Measurements from ENCODE around the gene ZNF169. TPM values are rescaled to one million over a fixed set of nuclear protein-coding genes. Genes with fewer than 3 reads are reported as not detected.
"Not testable (repeated sequence)": the region's sequence is repeated elsewhere in the genome, so short reads cannot be mapped to it uniquely, and the experiment has no call there.

The ZNF169 gene
- total and polyA plus RNA-seq, 2 experiments from 2014 or later: 0.54 to 2.2 TPM

- Histone ChIP-seq H3K36me3 (ENCODE audit: low read depth) (no peaks in the 10 kb centered on the region), H3F3A (ENCODE audit: insufficient read depth) (no peaks in the 10 kb centered on the region), H3K4me2 (ENCODE audit: unreplicated experiment) (no peak overlapping the region), H4K20me1 (ENCODE audit: insufficient read depth) (no peaks in the 10 kb centered on the region), H3K9me3 (ENCODE audit: low read depth) (no peaks in the 10 kb centered on the region), H3K4me1 (ENCODE audit: insufficient read depth) (no peaks in the 10 kb centered on the region), H3K4me3 (no peak overlapping the region), H3K27ac (no peak overlapping the region), H3K79me2 (ENCODE audit: insufficient read depth) (no peaks in the 10 kb centered on the region), H2AFZ (no peak overlapping the region), H3K27me3 (replicated peaks; ENCODE audit: insufficient read depth) (no peaks in the 10 kb centered on the region), H3K9ac (no peak overlapping the region), H3K9me2 (ENCODE audit: insufficient read depth) (no peaks in the 10 kb centered on the region)
- in situ Hi-C loops (cut with MboI): no loop called here
- no peak for DNase-seq
- TF ChIP-seq EZH2 (IDR thresholded peaks at IDR 0.05; ENCODE audit: insufficient read depth, poor library complexity, severe bottlenecking) (no peak), EZH2phosphoT487 (IDR thresholded peaks at IDR 0.05; ENCODE audit: insufficient read depth, low read depth) (no peak)
These were observed 44.2 kb downstream of the ZNF169 start for GRCh38 chr9:94303321-94303720.

DNA sequence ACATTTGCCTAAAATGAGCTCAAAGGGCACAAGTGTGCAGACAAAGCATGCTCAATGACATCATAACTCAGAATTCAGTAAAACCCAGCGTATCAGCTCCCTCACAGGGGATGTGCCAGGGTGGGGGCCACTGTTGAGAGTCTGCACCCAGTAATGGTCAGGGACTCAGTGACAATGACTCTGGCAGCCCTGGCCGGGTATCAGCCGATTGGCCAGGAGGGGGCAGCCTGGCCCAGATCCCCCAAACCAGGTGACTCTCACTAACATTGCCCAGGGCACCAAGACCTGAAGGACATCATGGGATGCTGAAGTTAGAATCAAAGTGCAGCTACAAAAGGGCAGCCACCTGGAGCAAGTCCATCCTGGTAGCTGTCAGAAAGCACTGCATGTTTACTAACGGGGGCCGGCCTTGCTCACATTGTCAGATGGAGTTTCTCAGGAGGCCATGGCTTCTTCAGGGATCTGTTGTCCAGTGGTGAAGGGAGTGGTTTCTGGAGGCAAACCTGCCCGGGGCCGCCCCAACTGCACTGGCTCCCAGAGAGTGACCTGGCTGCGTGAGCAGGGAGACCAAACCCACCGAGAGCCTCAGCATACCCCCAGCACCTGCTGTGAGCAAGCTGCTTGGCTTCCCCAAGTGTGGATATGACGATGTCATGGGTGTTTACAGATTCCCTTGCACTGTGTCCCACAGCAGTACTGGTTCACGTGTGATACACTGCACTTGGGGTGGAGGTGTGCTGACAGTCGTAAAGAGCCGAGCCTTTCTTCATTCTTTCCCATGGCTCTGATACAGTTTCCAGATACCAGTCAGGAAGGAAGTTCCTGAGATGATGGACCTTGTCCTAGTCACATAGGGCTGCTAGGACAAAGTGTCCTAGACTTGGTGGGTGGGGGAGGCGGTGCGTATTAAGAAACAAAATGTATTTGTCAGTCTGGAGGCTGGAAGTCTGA is 56.2 kb downstream of the ZNF169 start:
- H3K27ac ChIP-seq; H3K4me3 ChIP-seq; H3K4me2 ChIP-seq (ENCODE audit: unreplicated experiment); H3K9me2 ChIP-seq (ENCODE audit: insufficient read depth); H3F3A ChIP-seq (ENCODE audit: insufficient read depth); DNase-seq; H3K27me3 ChIP-seq (replicated peaks; ENCODE audit: insufficient read depth); H3K79me2 ChIP-seq (ENCODE audit: insufficient read depth); H4K20me1 ChIP-seq (ENCODE audit: insufficient read depth); H3K36me3 ChIP-seq (ENCODE audit: low read depth); H2AFZ ChIP-seq; H3K9me3 ChIP-seq (ENCODE audit: low read depth); in situ Hi-C loops (cut with MboI); H3K4me1 ChIP-seq (ENCODE audit: insufficient read depth); H3K9ac ChIP-seq: not testable (repeated sequence)
- 96 to 100% methylated on average over 1 to 4 of the region's 15 CpGs for WGBS, 2 experiments (ENCODE audit: low coverage in 1 of 2, low lambda C conversion rate in 2 of 2, missing lambda C conversion rate in 2 of 2)

GRCh38 chr9:94316236-94316635 is 57.1 kb downstream of the ZNF169 start:
- H3K27me3 ChIP-seq (replicated peaks; ENCODE audit: insufficient read depth); H3K36me3 ChIP-seq (ENCODE audit: low read depth); H3F3A ChIP-seq (ENCODE audit: insufficient read depth); H3K9ac ChIP-seq; H3K4me1 ChIP-seq (ENCODE audit: insufficient read depth); H3K9me3 ChIP-seq (ENCODE audit: low read depth); H4K20me1 ChIP-seq (ENCODE audit: insufficient read depth); H3K9me2 ChIP-seq (ENCODE audit: insufficient read depth); H3K27ac ChIP-seq; H3K4me2 ChIP-seq (ENCODE audit: unreplicated experiment); DNase-seq; H3K4me3 ChIP-seq; H3K79me2 ChIP-seq (ENCODE audit: insufficient read depth); in situ Hi-C loops (cut with MboI); H2AFZ ChIP-seq: not testable (repeated sequence)
- 0% methylated on average over 2 of the region's 5 CpGs for WGBS, 2 experiments (ENCODE audit: low coverage in 1 of 2, low lambda C conversion rate in 2 of 2, missing lambda C conversion rate in 2 of 2)

- H3K9ac ChIP-seq; H3K36me3 ChIP-seq (ENCODE audit: low read depth); H3K4me3 ChIP-seq; H3K9me3 ChIP-seq (ENCODE audit: low read depth); H3K4me1 ChIP-seq (ENCODE audit: insufficient read depth); H3K27ac ChIP-seq; H3K79me2 ChIP-seq (ENCODE audit: insufficient read depth); H4K20me1 ChIP-seq (ENCODE audit: insufficient read depth); in situ Hi-C loops (cut with MboI); H3K4me2 ChIP-seq (ENCODE audit: unreplicated experiment); H3F3A ChIP-seq (ENCODE audit: insufficient read depth); H3K27me3 ChIP-seq (replicated peaks; ENCODE audit: insufficient read depth); H2AFZ ChIP-seq; DNase-seq; H3K9me2 ChIP-seq (ENCODE audit: insufficient read depth): not testable (repeated sequence)
- no CpG with 5 or more reads among the region's 10 CpGs for WGBS, 2 experiments (ENCODE audit: low coverage in 1 of 2, low lambda C conversion rate in 2 of 2, missing lambda C conversion rate in 2 of 2)
These were observed 59.0 kb downstream of the ZNF169 start for GRCh38 chr9:94317949-94318657.

DNA sequence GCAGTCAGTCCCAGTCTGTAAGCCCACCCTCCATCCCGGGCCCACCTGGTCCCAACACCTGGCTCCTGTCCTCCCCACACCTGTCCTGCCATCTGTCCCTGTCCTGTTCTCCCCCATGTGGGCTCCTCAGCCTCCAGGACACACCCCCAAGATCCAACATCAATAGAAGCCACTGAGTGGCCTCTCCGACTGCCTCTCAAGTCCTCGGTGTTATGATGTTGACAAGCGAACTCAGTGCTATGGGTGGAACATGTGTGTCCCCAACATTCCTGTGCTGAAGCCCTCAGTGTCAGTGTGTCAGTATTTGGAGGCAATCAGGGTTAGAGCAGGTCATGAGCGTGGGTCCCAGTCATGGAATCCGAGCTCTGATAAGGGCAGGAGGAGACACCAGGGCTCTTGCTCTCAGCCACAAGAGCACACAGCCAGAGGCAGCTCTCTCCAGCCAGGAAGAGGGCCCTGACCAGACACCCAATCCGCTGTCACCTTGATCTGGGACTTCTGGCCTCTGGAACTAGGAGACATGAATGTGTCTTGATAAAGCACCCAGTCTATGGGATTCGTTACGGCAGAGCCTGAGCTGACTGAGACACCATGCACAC is 63.3 kb downstream of the ZNF169 start:
- H3K9me2 ChIP-seq (ENCODE audit: insufficient read depth); H3K4me3 ChIP-seq; in situ Hi-C loops (cut with MboI); DNase-seq; H3K4me2 ChIP-seq (ENCODE audit: unreplicated experiment); H2AFZ ChIP-seq; H3K36me3 ChIP-seq (ENCODE audit: low read depth); H3K27ac ChIP-seq; H3K79me2 ChIP-seq (ENCODE audit: insufficient read depth); H3K4me1 ChIP-seq (ENCODE audit: insufficient read depth); H3K27me3 ChIP-seq (replicated peaks; ENCODE audit: insufficient read depth); H3K9ac ChIP-seq; H4K20me1 ChIP-seq (ENCODE audit: insufficient read depth); H3K9me3 ChIP-seq (ENCODE audit: low read depth); H3F3A ChIP-seq (ENCODE audit: insufficient read depth): not testable (repeated sequence)
- 62 to 77% methylated on average over 6 to 7 of the region's 9 CpGs for WGBS, 2 experiments (ENCODE audit: low coverage in 1 of 2, low lambda C conversion rate in 2 of 2, missing lambda C conversion rate in 2 of 2)

DNA sequence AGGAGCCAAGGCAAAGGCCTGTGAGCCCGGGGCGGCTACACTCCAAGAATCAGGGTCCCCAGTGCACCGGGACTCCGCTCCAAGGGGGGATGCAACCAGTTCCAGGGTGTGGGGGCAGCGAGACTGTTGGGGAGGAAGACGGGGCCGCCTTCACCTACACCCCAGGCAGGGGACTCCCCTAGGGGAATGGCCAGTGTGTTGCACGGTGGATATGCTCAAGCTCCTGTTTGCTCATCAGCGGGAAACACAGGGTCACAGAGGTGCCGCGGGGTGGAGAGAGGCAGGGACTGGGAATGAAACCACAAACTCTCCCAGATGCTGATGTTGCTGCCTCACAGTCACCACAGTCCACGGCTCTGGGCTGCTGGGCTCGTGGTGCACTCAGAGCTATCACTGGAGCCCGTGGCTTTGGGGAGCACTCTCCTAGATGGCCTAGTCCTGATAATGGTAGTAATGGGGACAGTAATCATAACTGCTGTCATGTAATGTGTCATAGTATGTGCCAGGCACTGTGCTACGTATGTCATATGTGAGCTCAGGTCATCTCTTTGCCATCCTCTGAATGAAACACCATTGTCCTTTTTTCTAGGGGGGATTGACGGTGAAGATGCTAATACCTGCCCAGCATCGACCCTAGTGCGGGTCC is 64.2 kb downstream of the ZNF169 start:
- H3K79me2 ChIP-seq (ENCODE audit: insufficient read depth); H3K9me3 ChIP-seq (ENCODE audit: low read depth); H3K4me3 ChIP-seq; H3K4me1 ChIP-seq (ENCODE audit: insufficient read depth); H3K9me2 ChIP-seq (ENCODE audit: insufficient read depth); H3K4me2 ChIP-seq (ENCODE audit: unreplicated experiment); H3K36me3 ChIP-seq (ENCODE audit: low read depth); H3K27me3 ChIP-seq (replicated peaks; ENCODE audit: insufficient read depth); H3F3A ChIP-seq (ENCODE audit: insufficient read depth); H3K9ac ChIP-seq; in situ Hi-C loops (cut with MboI); H4K20me1 ChIP-seq (ENCODE audit: insufficient read depth); DNase-seq; H2AFZ ChIP-seq; H3K27ac ChIP-seq: not testable (repeated sequence)
- 67 to 68% methylated on average over 5 to 16 of the region's 18 CpGs for WGBS, 2 experiments (ENCODE audit: low coverage in 1 of 2, low lambda C conversion rate in 2 of 2, missing lambda C conversion rate in 2 of 2)

Measured in GM23248 (cell line).